HG03520 (cell line): Measurements from ENCODE around the gene RHOB.
"Not testable (repeated sequence)": the region's sequence is repeated elsewhere in the genome, so short reads cannot be mapped to it uniquely, and the experiment has no call there.

Source experiments
- ATAC-seq: cut with Tn5 transposase; IDR thresholded peaks from one replicate; pipeline ENCODE4 v1.9.1; 2021; ENCODE audit warnings: mild to moderate bottlenecking, moderate library complexity; ENCODE audit not compliant: unreplicated experiment

Gene RHOB

DNA sequence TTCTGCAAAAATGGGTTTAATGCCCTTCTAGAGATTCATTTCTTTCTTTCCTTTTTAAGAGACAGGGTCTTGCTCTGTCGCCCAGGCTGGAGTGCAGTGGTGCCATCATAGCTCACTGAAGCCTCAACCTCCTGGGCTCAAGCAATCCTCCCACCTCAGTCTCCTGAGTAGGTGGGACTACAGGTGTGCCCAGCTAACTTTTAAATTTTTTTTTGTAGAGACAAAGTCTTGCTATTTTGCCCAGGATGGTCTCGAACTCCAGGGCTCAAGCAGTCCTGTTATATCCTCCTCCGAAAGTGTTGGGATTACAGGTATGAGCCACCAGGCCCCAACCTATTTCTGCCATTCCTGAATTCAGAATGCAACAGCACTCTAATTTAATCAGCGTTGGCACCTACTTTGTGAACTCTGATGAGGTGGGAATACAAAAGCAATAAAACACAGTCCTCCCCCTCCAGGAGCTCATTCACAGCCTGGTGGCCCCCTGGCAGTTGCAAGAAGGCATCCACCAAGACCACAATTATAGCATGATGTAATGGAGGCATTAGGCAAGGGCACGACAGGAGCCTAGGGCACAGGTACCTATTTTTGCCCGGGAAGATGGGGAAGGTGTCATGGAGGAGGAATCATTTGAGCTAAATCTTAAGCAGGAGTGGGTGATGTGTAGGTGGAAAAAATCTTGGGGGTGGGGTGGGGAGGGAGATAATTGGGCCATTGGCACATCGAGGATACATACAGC is 5.1 kb downstream of the RHOB start:
- ATAC-seq: no peak

DNA sequence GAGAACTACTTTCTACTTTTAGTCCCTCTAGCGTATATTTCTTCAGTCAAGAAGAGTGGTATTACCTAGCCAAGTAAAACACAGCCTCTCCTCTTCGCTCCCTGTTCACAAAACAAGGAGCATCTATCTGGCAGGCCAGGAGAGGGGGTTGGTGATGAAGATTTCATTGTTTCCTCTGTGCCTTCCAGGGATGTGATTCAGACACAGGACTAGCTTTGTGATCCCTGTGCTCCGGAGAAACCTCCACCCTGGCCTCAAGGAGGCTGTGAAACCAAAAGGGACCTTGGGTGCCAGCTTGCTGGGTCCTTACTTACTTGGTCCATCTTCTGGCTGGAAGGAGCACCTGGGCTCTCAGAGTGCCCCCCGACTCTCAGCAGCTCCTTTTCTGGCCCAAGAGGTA is 5.7 kb downstream of the RHOB start:
- no peak for ATAC-seq

GRCh38 chr2:20453087-20453486 is 6.2 kb downstream of the RHOB start:
- no peak for ATAC-seq

GRCh38 chr2:20454036-20454981 is 7.4 kb downstream of the RHOB start:
- no peak for ATAC-seq

- ATAC-seq: no peak
These were observed 8.3 kb downstream of the RHOB start for GRCh38 chr2:20455076-20455587.

DNA sequence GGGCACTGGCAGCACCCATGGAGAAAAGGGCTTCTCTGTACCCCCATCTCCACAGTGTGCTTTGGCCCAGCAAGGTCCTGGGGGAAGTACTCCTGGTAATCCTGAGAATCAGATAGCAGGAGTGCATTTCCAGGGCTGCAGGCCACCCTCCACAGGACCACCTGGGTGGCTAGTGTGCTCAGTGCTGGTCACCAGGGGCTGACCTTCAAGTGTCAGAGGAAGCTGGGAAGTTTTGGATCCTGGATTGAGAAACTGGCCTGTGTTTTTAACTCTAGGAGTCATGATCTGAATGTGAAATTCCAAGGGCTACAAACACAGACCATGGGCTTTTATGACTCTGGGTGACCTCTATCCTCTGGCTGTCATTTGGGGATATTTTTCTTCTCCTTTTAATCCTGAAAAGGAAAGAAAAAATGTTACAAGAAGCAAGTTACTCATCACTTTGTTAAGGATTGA is 9.3 kb downstream of the RHOB start:
- no peak for ATAC-seq

- peak; percentile 89 for ATAC-seq
These were observed 10.0 kb downstream of the RHOB start for GRCh38 chr2:20456636-20457426.

- no peak for ATAC-seq
These were observed 11.1 kb downstream of the RHOB start for GRCh38 chr2:20457661-20458630.

DNA sequence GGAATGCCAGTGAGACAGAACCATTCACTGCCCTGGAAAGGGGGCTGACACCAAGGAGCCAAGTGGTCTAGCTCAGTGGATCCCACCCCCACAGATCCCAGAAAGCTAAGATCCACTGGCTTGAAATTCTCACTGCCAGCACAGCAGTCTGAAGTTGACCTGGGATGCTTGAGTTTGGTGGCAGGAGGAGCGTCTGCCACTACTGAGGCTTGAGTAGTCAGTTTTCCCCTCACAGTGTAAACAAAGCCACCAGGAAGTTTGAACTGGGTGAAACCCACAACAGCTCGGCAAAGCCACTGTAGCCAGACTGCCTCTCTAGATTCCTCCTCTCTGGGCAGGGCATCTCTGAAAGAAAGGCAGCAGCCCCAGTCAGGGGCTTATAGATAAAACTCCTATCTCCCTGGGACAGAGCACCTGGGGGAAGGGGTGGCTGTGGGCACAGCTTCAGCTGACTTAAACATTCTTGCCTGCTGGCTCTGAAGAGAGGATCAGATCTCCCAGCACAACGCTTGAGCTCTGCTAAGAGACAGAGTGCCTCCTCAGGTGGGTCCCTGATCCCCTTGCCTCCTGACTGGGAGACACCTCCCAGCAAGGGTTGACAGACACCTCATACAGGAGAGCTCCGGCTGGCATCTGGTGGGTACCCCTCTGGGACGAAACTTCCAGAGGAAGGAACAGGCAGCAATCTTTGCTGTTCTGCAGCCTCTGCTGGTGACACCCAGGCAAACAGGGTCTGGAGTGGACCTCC is 12.0 kb downstream of the RHOB start:
- not testable (repeated sequence) for ATAC-seq

DNA sequence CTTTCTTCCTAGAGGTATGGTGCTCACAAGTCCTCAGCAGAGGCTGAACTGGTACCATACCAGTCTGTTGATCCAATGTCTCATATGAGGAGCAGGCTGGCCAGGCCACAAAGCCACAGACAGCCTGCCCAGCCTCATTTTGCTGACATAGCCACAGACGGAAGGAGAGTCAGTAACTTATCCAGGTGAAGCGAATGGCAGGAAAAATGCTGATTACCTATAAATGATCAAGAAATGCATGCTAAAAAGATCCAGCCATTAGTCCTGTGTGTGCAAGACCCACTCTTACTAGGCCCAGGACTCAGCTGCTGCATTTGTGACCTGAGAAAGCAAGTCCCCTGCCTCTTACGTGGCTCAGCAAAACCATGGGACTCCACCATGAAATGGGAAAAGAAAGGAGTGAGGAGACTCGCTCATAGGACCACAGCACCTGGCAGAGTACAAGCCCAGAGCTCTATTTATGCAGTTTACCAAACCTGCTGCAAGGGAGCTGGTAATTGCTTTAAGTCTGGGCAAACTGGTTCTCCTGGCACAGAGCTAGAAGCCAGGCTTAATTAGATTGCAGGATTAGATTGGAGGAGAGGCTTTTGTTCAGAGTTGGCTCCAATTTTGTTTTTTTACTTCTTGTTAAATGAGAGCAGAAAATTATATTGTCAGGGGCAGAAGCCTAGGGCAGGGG is 19.0 kb downstream of the RHOB start:
- ATAC-seq: no peak

DNA sequence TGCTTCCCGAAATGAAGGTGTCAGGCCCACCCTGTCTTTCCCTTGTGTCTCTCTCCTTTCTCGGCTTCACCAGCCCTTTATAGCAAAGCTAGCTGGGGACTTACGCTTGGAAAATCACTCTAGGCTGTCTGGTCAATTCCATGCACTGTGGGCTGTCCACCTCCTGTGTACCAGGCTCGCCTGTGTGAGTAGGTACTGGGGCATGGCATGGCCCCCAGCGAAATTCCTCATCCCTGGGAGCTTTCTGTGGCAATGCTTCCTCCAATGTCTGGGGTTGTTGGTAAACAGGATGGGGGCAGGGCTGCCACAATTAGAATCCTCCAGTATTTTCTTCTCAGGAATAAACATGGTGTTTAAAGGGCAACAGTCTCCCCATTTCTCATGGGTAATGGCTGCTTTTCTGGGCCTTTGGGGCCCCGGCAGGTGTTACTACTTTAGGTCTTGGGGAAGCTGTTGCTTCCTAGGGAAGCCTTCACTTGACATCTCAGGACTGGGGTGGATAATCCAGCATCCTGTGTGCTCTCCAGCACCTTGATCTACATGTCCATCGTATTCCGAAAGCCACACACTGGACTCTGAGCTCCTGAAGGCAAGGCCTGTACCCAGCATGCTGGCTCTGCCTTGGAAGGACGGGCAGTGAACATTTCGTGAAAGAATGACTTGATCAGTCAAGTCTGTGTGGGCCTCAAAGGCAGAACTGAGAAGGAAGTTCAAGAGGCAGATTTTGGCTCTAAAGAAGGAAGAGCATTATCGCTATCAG is 21.1 kb downstream of the RHOB start:
- no peak for ATAC-seq

- no peak for ATAC-seq
These were observed 22.0 kb downstream of the RHOB start for GRCh38 chr2:20468549-20469500.

GRCh38 chr2:20469595-20469994 is 22.7 kb downstream of the RHOB start:
- ATAC-seq: no peak

- no peak for ATAC-seq
These were observed 23.3 kb downstream of the RHOB start for GRCh38 chr2:20470211-20470610.

DNA sequence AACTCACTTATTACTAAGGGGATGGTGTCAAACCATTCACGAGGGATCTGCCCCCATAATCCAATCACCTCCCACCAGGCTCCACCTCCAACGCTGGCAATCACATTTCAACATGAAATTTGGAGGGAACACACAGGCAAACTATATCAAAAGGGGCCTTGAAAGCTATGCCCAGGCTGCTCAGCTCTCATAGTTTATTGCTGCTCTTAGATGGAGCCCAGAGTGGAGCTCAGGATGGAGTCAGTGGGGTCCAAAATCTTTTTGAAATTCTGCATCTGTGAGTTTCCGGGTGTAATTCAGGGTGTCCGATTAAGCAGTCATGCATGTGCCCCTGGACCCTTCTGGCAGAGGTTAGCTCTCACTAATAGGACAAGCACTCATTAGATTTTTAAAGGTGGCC is 24.3 kb downstream of the RHOB start:
- ATAC-seq: no peak

DNA sequence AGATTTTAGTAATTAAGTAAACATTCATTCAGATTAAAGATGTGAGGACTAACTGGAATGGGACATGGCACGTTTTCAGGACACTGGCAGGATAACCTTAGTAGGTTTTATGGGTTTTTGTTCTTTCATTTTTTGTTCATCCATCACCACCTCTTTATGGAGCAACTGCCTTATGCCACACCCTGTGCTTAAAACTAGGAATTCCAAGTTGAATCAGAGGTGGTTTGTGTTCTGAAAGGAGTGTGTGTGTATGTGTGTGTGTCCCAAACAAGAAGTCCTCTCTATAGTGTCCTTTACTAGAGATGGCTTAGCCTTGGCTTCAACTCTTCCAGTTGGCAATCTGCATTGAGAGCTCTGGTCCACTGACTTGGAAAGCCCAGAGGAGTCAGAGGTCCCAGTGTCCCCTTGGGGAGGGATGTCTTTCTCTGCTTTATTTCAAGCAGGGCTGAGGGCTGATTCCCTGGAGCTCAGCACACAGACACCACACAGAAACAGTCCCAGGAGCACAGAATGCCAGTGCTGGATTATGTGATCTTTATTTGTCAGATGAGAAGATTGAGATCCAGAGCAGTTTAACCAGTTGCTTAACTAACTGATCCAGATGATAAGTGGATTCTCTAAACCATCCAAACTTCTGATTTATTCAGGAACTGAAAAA is 25.2 kb downstream of the RHOB start:
- no peak for ATAC-seq
